ENCODE results near the gene MAP3K4. TPM values are rescaled to one million over a fixed set of nuclear protein-coding genes. Genes with fewer than 3 reads are reported as not detected.

The MAP3K4 gene
- total RNA-seq, 1 donor from 2014 or later: 49.3 TPM

DNA sequence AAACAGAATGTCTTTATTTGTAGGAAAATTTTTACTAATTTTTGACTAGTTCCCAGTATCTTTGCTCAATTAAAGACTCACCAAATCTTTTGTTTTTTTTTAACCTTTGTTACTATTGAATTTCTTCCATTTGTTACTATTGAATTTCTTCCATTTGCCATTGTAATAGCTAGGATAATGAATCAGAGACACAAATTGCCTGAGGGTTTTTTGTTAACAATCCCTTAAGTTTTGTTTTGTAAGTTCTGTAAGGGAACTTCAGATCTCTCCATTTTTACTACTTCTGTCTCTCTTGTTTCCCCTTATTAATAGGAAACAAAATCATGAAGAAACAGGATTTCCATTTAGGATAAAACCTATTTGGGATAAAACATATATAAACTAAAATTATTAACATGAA is 104.3 kb downstream of the MAP3K4 start:
- Mint-ChIP-seq H3K9me3 (no peaks in the 10 kb centered on the region), H3K4me1 (ENCODE audit: low read depth) (peaks cover 3% of the 10 kb centered on the region), H3K4me3 (ENCODE audit: low read depth) (no peak overlapping the region), H3K27me3 (ENCODE audit: low read depth) (no peaks in the 10 kb centered on the region), H3K27ac (no peak overlapping the region), H3K36me3 (ENCODE audit: low read depth) (peaks cover 37% of the 10 kb centered on the region)
- intact Hi-C loops (cut with micrococcal nuclease): no loop called here
- DNase-seq (ENCODE audit: low spot score): no peak

DNA sequence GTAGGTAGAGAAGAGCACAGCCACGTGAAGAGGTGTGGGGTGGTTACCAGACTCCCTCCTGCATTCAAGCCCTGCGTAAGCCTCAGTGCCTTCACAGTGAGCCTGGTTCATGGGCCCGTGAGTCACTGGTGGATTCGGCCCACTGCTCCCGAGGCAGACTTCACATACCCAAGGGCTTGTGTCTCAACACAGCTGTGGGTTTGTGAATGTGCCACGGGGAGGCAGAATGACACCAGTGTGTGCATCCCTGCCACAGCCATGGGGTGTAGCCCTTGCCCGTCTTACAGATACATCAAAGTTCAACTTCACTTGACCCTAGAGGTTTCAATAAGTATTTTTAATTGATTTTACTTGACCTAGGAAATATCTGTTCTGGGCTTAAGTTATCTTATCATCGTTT is 108.5 kb downstream of the MAP3K4 start:
- intact Hi-C loops (cut with micrococcal nuclease): loop anchor here (5.0 kb wide), 1 partner anchor 272 kb away; no protein-coding TSS in a partner anchor
- Mint-ChIP-seq H3K4me3 (ENCODE audit: low read depth) (no peak overlapping the region), H3K36me3 (ENCODE audit: low read depth) (peaks cover 34% of the 10 kb centered on the region), H3K27ac (no peak overlapping the region), H3K27me3 (ENCODE audit: low read depth) (no peaks in the 10 kb centered on the region), H3K4me1 (ENCODE audit: low read depth) (peaks cover 9% of the 10 kb centered on the region), H3K9me3 (no peaks in the 10 kb centered on the region)
- DNase-seq (ENCODE audit: low spot score): no peak

DNA sequence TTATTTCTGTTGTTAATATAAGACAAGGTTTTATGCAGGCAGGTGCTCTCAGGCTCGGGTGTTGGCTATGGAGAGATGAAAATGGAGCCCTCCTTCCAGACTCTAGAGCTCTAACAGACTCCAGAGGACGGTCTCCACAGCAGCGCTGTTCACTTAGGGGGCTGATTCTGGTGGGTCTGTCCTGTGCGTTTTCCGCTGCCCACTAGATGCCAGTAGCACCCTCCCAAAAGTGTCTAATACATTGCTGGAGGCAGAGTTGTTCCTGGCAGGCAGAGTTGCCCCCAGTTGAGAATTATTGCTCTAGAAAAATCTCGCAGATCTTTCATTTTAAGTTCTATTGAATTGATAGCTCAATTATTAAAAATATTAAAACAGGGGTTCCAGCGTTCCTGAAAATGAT is 109.9 kb downstream of the MAP3K4 start:
- H3K27me3 Mint-ChIP-seq (ENCODE audit: low read depth): no peaks in the 10 kb centered on the region
- peaks cover 46% of the 10 kb centered on the region for H3K36me3 Mint-ChIP-seq (ENCODE audit: low read depth)
- H3K4me3 Mint-ChIP-seq (ENCODE audit: low read depth): no peak overlapping the region
- H3K27ac Mint-ChIP-seq: no peak overlapping the region
- no peak for DNase-seq (ENCODE audit: low spot score)
- H3K9me3 Mint-ChIP-seq: no peaks in the 10 kb centered on the region
- H3K4me1 Mint-ChIP-seq (ENCODE audit: low read depth): peaks cover 11% of the 10 kb centered on the region
- intact Hi-C loops (cut with micrococcal nuclease): loop anchor here (5.0 kb wide), 1 partner anchor 271 kb away; no protein-coding TSS in a partner anchor

DNA sequence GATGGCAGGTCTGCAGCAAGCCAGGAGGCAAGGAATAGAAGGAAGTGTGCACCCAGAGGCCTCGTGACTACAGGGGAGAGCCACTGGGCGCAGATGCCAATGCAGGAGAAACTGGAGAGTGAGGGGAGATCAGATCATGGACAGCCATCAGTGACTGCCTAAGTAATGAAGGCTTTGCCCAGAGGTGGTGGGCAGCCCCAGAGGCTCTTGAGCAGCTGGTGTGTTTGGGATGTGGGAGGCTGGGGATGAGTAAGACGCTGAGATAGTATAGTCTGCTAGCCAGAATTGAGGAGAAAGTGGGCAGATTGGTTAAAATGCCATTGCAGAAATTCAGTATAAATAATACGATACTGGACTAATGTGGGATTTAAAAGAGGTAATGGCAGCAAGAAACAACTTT is 111.9 kb downstream of the MAP3K4 start:
- intact Hi-C loops (cut with micrococcal nuclease): loop anchor here (5.0 kb wide), 1 partner anchor 269 kb away; no protein-coding TSS in a partner anchor
- Mint-ChIP-seq H3K9me3 (no peaks in the 10 kb centered on the region), H3K36me3 (ENCODE audit: low read depth) (peaks cover 50% of the 10 kb centered on the region), H3K27ac (peak overlapping the region; percentile 34), H3K4me1 (ENCODE audit: low read depth) (peaks cover 11% of the 10 kb centered on the region), H3K4me3 (ENCODE audit: low read depth) (no peak overlapping the region), H3K27me3 (ENCODE audit: low read depth) (no peaks in the 10 kb centered on the region)
- DNase-seq (ENCODE audit: low spot score): no peak

DNA sequence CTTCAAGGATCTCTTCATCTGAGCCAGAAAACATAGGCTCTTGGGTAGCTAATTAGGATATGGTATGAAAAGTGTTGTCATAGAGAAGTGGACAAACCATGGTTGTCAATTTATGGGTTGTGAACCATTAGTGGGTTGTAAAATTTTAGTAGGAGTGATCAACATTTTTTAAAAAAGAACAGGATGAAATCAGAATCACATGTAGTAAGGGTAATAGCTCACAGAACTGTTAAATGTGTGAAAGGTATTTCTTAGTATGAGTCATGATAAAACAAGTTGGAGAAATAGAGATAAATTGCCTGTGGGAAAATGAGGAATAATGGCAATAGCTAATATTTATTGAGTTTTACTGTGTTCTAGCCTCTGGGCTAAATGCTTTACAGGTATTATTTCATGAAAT is 113.4 kb downstream of the MAP3K4 start:
- H3K27ac Mint-ChIP-seq: no peak overlapping the region
- no peaks in the 10 kb centered on the region for H3K27me3 Mint-ChIP-seq (ENCODE audit: low read depth)
- no peak overlapping the region for H3K4me3 Mint-ChIP-seq (ENCODE audit: low read depth)
- no peak for DNase-seq (ENCODE audit: low spot score)
- H3K9me3 Mint-ChIP-seq: no peaks in the 10 kb centered on the region
- intact Hi-C loops (cut with micrococcal nuclease): loop anchor here (5.0 kb wide), 1 partner anchor 267 kb away; no protein-coding TSS in a partner anchor
- H3K36me3 Mint-ChIP-seq (ENCODE audit: low read depth): peaks cover 56% of the 10 kb centered on the region
- peaks cover 11% of the 10 kb centered on the region for H3K4me1 Mint-ChIP-seq (ENCODE audit: low read depth)

DNA sequence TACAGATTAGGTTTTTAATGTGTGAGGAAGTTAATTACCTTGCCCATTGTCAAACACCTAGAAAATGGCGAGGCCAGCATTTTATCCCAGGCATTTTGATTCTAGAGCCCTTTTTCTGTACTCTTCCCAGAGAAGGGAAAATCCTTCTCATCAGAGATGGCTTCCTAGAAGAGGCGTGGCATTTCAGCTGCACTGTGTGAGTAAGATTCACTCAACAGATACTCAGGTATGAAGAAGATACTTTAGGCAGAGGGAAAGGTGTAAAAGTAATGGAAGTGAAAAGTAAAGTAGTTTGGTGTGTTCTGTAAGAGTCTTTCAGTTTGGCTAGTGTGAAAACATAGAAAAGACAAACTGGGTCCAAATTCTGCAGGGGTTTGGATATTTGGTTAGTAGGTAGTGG is 113.8 kb downstream of the MAP3K4 start:
- DNase-seq (ENCODE audit: low spot score): no peak
- Mint-ChIP-seq H3K4me3 (ENCODE audit: low read depth) (no peak overlapping the region), H3K27me3 (ENCODE audit: low read depth) (no peaks in the 10 kb centered on the region), H3K27ac (no peak overlapping the region), H3K4me1 (ENCODE audit: low read depth) (peaks cover 14% of the 10 kb centered on the region), H3K9me3 (no peaks in the 10 kb centered on the region), H3K36me3 (ENCODE audit: low read depth) (peaks cover 60% of the 10 kb centered on the region)
- intact Hi-C loops (cut with micrococcal nuclease): no loop called here

DNA sequence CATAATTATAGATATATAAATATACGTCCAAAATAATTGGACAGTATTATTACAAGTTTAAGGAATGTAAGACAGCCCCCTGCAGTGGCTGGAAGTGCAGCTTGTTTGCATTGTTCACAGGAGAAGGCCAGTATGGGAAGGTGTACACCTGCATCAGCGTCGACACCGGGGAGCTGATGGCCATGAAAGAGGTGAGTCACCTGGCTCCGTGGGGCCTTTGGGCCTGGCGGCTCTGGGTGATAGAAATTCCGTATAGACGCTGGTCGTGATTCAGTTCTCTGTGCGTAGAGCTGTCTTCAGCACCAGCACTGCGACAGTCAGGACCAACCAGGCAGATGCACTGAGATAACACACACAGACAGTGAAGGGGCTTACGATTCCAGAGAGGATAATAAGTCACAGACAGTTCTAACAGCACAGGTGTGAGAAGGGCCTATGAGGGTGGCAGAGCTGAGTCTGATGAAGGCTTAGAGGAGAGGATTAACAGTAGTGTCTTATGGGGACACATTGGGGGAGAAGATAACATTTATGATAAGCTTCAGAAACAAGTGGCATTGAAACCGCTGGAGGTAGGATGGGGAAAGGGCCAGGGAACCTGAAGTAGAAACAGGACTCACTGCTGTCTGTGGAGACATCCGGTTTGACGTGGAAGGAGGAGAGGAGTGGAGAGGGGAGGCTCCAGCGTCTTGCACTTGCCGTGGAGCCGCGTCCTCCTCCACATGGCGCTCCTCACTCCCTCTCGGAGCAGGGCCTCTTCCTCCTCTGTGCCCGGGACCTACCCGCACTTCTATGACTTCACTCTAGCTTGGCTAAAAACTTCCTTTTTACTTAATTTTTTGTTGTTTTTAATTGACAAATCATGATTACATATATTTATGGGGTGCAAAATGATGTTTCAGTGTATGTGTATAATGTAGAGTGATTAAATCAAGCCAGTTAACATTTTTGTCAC is 116.5 kb downstream of the MAP3K4 start:
- Mint-ChIP-seq H3K4me1 (ENCODE audit: low read depth) (peaks cover 34% of the 10 kb centered on the region), H3K27ac (no peak overlapping the region), H3K4me3 (ENCODE audit: low read depth) (no peak overlapping the region), H3K36me3 (ENCODE audit: low read depth) (peaks cover 81% of the 10 kb centered on the region), H3K9me3 (no peaks in the 10 kb centered on the region), H3K27me3 (ENCODE audit: low read depth) (no peaks in the 10 kb centered on the region)
- DNase-seq (ENCODE audit: low spot score): no peak
- intact Hi-C loops (cut with micrococcal nuclease): no loop called here

DNA sequence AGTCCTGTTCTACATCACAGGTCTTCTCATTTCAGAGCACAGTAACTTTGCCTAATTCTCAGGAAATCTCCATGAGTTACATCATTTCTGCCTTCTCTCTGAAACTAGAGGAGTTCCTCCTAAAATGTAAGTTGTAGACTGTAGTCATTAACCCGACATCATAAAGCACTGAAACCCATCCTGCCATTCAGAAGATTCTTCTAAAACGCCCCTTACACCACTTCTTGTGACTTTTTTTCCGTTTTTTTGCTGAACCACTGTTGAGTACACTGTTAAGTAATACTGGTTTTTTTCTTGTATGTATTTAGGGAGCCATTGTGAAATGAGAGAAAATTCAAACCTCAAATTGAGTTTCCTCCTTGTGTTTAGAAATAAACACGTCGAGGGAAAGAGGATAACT is 117.3 kb downstream of the MAP3K4 start:
- no peak overlapping the region for H3K27ac Mint-ChIP-seq
- intact Hi-C loops (cut with micrococcal nuclease): no loop called here
- no peaks in the 10 kb centered on the region for H3K9me3 Mint-ChIP-seq
- peaks cover 77% of the 10 kb centered on the region for H3K36me3 Mint-ChIP-seq (ENCODE audit: low read depth)
- DNase-seq (ENCODE audit: low spot score): no peak
- H3K4me1 Mint-ChIP-seq (ENCODE audit: low read depth): peaks cover 29% of the 10 kb centered on the region
- H3K27me3 Mint-ChIP-seq (ENCODE audit: low read depth): no peaks in the 10 kb centered on the region
- H3K4me3 Mint-ChIP-seq (ENCODE audit: low read depth): no peak overlapping the region

DNA sequence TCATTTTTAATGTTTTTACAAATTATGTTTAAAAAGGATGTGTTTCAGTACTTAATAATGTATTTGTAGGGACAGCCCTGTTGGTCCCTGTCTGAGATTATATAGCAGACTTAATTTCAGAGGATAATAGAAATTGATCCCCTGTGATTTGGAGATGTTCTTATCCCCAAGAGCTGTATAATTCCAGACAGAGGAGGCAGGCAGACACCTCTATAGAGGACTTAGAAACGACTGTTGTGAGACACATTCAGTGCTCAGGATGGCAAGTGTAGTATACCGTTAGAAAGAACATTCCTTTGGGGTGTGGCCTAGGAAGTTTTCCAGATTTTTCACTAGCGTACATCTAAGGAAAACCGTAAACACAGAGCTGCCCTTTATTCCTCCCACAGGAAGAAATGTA is 117.8 kb downstream of the MAP3K4 start:
- Mint-ChIP-seq H3K27ac (no peak overlapping the region), H3K36me3 (ENCODE audit: low read depth) (peaks cover 80% of the 10 kb centered on the region), H3K4me3 (ENCODE audit: low read depth) (no peak overlapping the region), H3K27me3 (ENCODE audit: low read depth) (no peaks in the 10 kb centered on the region), H3K9me3 (no peaks in the 10 kb centered on the region), H3K4me1 (ENCODE audit: low read depth) (peaks cover 29% of the 10 kb centered on the region)
- intact Hi-C loops (cut with micrococcal nuclease): no loop called here
- no peak for DNase-seq (ENCODE audit: low spot score)

DNA sequence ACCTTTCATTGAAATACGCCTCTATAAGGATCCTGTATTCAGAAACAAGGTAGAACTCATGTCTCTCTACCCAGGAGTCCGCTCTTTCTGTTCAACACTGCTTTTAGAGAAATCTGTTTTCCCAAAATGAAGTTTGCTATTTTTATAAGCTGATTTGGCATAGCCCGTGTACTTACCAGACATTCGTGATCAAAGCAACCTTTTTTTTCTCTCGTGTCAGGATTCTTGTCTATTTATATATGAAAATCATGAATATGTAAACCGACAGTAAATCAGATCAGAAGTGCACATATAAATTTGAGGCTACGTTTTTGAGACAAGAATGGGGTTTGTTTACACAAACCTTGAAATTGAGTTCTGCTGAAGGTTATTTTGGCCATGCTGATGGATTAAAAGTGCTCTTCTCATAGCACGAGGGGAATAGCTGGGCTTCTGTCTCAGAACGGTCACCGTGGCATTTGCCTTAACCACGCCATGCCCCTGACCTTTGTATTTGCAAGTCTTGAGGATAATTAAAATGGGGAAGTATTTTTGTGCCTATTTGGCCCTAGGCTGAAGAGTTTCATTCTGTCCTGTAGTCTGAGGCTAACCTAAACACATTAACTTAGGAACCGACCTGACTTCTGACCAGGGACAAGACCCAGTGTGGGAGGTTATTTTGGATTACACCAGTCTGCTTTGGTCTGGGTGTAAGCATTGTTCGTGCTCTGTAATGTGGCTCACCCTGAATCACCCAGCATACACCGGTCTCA is 118.6 kb downstream of the MAP3K4 start:
- peaks cover 27% of the 10 kb centered on the region for H3K4me1 Mint-ChIP-seq (ENCODE audit: low read depth)
- intact Hi-C loops (cut with micrococcal nuclease): no loop called here
- peak overlapping the region; percentile 82 for H3K27ac Mint-ChIP-seq
- H3K4me3 Mint-ChIP-seq (ENCODE audit: low read depth): no peak overlapping the region
- no peaks in the 10 kb centered on the region for H3K27me3 Mint-ChIP-seq (ENCODE audit: low read depth)
- peaks cover 85% of the 10 kb centered on the region for H3K36me3 Mint-ChIP-seq (ENCODE audit: low read depth)
- no peaks in the 10 kb centered on the region for H3K9me3 Mint-ChIP-seq
- DNase-seq (ENCODE audit: low spot score): no peak

DNA sequence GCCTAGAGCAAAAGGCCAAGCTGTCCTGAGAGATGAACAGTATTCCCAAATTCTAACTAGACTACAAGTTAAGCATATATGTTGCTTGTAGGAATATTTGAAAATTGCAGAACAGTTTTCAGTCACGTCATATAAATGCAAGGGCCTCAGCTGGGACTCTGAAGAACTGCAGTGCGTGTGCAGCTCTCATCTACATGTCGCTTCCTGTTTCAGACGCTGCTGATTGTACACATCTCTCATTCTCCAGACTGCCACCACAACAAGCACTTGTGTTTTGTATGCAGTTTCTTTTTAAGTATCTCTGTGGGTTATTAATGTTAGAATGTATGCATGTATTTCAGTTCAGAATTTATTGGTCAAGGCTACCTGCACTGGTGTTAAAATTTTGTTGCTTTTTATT is 119.7 kb downstream of the MAP3K4 start:
- intact Hi-C loops (cut with micrococcal nuclease): no loop called here
- no peak overlapping the region for H3K4me3 Mint-ChIP-seq (ENCODE audit: low read depth)
- DNase-seq (ENCODE audit: low spot score): no peak
- H3K27ac Mint-ChIP-seq: peak overlapping the region; percentile 82
- no peaks in the 10 kb centered on the region for H3K9me3 Mint-ChIP-seq
- H3K36me3 Mint-ChIP-seq (ENCODE audit: low read depth): peaks cover 85% of the 10 kb centered on the region
- H3K4me1 Mint-ChIP-seq (ENCODE audit: low read depth): peaks cover 33% of the 10 kb centered on the region
- H3K27me3 Mint-ChIP-seq (ENCODE audit: low read depth): no peaks in the 10 kb centered on the region

DNA sequence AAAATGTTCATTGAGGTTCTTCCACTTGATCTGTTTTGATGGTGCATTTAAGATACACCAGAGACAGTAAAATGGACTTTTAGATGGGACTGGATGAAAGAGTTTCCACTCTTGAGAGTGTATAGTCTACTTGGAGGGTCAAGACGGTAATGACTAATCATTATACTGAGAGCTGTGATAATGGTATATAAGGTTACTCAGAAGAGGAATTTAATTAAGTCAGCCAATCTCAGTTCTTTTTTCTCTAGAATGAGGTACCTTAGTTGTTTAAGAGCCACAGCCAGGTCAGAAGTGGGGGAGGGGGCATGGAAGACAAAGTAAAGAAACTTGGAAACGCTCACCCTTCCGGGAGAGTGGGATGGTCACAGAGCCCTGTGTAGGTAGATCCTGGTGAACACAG is 123.9 kb downstream of the MAP3K4 start:
- Mint-ChIP-seq H3K9me3 (peaks cover 5% of the 10 kb centered on the region), H3K4me1 (ENCODE audit: low read depth) (peaks cover 29% of the 10 kb centered on the region), H3K4me3 (ENCODE audit: low read depth) (no peak overlapping the region), H3K27me3 (ENCODE audit: low read depth) (no peaks in the 10 kb centered on the region), H3K36me3 (ENCODE audit: low read depth) (peaks cover 89% of the 10 kb centered on the region), H3K27ac (peak overlapping the region; percentile 47)
- intact Hi-C loops (cut with micrococcal nuclease): no loop called here
- DNase-seq (ENCODE audit: low spot score): no peak

DNA sequence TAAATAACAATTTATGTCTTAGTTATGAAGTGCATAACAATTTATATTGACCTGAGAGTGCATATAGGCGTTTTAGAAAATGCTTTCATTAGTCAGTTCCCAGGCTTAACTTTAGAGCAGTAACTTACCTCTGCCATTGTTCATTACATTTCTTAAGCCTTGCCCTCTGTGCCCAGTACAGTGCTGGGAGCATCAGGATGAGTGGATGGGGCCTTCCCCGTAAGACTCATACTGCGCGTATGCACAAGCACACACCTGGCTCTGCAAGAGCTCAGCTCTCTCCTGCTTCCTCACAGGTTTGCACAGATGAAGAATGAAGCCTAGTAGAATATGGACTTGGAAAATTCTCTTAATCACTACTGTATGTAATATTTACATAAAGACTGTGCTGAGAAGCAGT is 125.0 kb downstream of the MAP3K4 start:
- DNase-seq (ENCODE audit: low spot score): no peak
- Mint-ChIP-seq H3K27ac (no peak overlapping the region), H3K4me3 (ENCODE audit: low read depth) (no peak overlapping the region), H3K9me3 (peaks cover 10% of the 10 kb centered on the region), H3K27me3 (ENCODE audit: low read depth) (no peaks in the 10 kb centered on the region), H3K36me3 (ENCODE audit: low read depth) (peaks cover 90% of the 10 kb centered on the region), H3K4me1 (ENCODE audit: low read depth) (peaks cover 18% of the 10 kb centered on the region)
- intact Hi-C loops (cut with micrococcal nuclease): no loop called here

Measured in activated T-helper 2 cell treated with anti-CD3 and anti-CD28 coated beads, Interferon-gamma antibody, Interleukin-2, Interleukin-4, amounts not matched to agents 10 μg/mL and 5 μg/mL and 100 μg/mL, durations not matched to agents 14 hours and 24 hours and 36 hours (primary cell).